ENCODE data around the gene IRAK3. TPM values are rescaled to one million over a fixed set of nuclear protein-coding genes. Genes with fewer than 3 reads are reported as not detected.
A peak's percentile ranks its signal among the peaks of the same experiment; 100 is the strongest.
"Not testable (repeated sequence)": the region's sequence is repeated elsewhere in the genome, so short reads cannot be mapped to it uniquely, and the experiment has no call there.

Gene IRAK3
- total and polyA plus RNA-seq, 2 experiments from 2014 or later, result 3.3 to 3.7 TPM

DNA sequence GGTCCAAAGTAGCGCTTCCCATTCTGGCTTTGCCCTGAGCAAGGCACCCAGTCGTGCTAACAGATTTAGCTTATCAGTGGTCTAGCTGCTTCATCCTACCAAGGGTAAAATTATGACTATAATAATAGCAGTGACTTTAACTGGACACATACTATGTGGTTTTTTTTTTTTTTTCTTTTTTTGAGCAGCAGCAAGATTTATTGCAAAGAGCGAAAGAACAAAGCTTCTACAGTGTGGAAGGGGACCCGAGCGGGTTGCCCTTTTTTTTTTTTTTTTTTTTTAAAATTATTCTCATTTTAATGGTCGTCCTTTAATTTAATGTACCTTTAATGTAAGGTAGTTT, 113.8 kb downstream of the IRAK3 start:
- no peaks in the 10 kb centered on the region for H4K20me1 ChIP-seq (ENCODE audit: insufficient read depth)
- H3K9me2 ChIP-seq (ENCODE audit: insufficient read depth), result no peaks in the 10 kb centered on the region
- H2AFZ ChIP-seq, result peak overlapping the region; percentile 95
- H3K9ac ChIP-seq, result peak overlapping the region; percentile 76
- peak overlapping the region; percentile 85 for H3K4me3 ChIP-seq
- no peaks in the 10 kb centered on the region for H3K9me3 ChIP-seq (ENCODE audit: low read depth)
- peak overlapping the region; percentile 91 for H3K4me2 ChIP-seq (ENCODE audit: unreplicated experiment)
- no peaks in the 10 kb centered on the region for H3K79me2 ChIP-seq (ENCODE audit: insufficient read depth)
- H3K4me1 ChIP-seq (ENCODE audit: insufficient read depth), result 0 out of 2 replicates have a peak, but pooled peaks cover 3% of the 10 kb centered on the region
- in situ Hi-C loops (cut with MboI), result no loop called here
- TF ChIP-seq EZH2 (IDR thresholded peaks at IDR 0.05; ENCODE audit: insufficient read depth, poor library complexity, severe bottlenecking) (no peak), EZH2phosphoT487 (IDR thresholded peaks at IDR 0.05; ENCODE audit: insufficient read depth, low read depth) (no peak)
- no peaks in the 10 kb centered on the region for H3K36me3 ChIP-seq (ENCODE audit: low read depth)
- H3K27ac ChIP-seq, result no peak overlapping the region
- no peak for DNase-seq
- H3F3A ChIP-seq (ENCODE audit: insufficient read depth), result no peaks in the 10 kb centered on the region
- H3K27me3 ChIP-seq (replicated peaks; ENCODE audit: insufficient read depth), result no peaks in the 10 kb centered on the region; the same call in 1 of the 2 replicates
- 2 to 4% methylated on average over 6 of the region's 6 CpGs for WGBS, 2 experiments (ENCODE audit: low coverage in 1 of 2, low lambda C conversion rate in 2 of 2, missing lambda C conversion rate in 2 of 2)

DNA sequence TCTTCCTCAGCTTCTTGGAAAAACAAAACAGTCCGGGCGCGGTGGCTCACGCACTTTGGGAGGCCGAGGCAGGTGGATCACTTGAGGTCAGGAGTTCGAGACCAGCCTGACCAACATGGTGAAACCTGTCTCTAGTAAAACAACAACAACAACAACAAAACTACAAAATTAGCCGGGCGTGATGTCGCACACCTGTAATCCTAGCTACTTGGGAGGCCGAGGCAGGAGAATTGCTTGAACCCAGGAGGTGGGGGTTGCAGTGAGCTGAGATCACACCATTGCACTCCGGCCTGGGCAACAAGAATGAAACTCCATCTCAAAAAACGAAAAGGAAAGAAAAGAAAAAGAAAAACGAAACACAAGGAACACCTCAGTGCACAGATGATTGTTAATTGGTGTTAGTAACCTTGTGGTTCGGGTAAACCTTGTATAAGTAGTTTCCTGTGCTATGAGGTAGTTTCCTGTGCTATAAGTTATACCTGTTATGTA, 114.3 kb downstream of the IRAK3 start:
- H3K9ac ChIP-seq, result 0 out of 2 replicates have a peak overlapping the region, but pooled peaks have one; percentile 76
- peak overlapping the region; percentile 91 for H3K4me2 ChIP-seq (ENCODE audit: unreplicated experiment)
- in situ Hi-C loops (cut with MboI); H3K27me3 ChIP-seq (replicated peaks; ENCODE audit: insufficient read depth); H3K9me3 ChIP-seq (ENCODE audit: low read depth); H3K4me1 ChIP-seq (ENCODE audit: insufficient read depth); H3K36me3 ChIP-seq (ENCODE audit: low read depth); H4K20me1 ChIP-seq (ENCODE audit: insufficient read depth); H3F3A ChIP-seq (ENCODE audit: insufficient read depth); H3K79me2 ChIP-seq (ENCODE audit: insufficient read depth); H3K9me2 ChIP-seq (ENCODE audit: insufficient read depth); DNase-seq; H3K27ac ChIP-seq: not testable (repeated sequence)
- peak overlapping the region; percentile 85 for H3K4me3 ChIP-seq
- 78 to 80% methylated on average over 14 of the region's 14 CpGs for WGBS, 2 experiments (ENCODE audit: low coverage in 1 of 2, low lambda C conversion rate in 2 of 2, missing lambda C conversion rate in 2 of 2)
- peak overlapping the region; percentile 95 for H2AFZ ChIP-seq

Other genes starting within 250 kb of the IRAK3 start
- gene LLPH, start 58.5 kb upstream of the IRAK3 start, total RNA-seq (2014; rRNA removed; shearing (Covaris generic)), result 7.1 and 11.6 TPM in 2 replicates
- 49.2 and 50.0 TPM in 2 replicates for gene LLPH, start 58.5 kb upstream of the IRAK3 start, polyA plus RNA-seq (2016; fragmentation: Nextera tagmentation; extraction: Ambion mirVana)
- 162 and 184 TPM in 2 replicates for gene TMBIM4, start 19.2 kb upstream of the IRAK3 start, total RNA-seq (2014; rRNA removed; shearing (Covaris generic))
- 276 and 300 TPM in 2 replicates for gene TMBIM4, start 19.2 kb upstream of the IRAK3 start, polyA plus RNA-seq (2016; fragmentation: Nextera tagmentation; extraction: Ambion mirVana)
- gene HELB, start 113.3 kb downstream of the IRAK3 start, total RNA-seq (2014; rRNA removed; shearing (Covaris generic)), result 0.86 and 0.89 TPM in 2 replicates
- 0.50 and 1.2 TPM in 2 replicates for gene HELB, start 113.3 kb downstream of the IRAK3 start, polyA plus RNA-seq (2016; fragmentation: Nextera tagmentation; extraction: Ambion mirVana)

Measured in GM23248 (cell line).